ENCODE measurements around the gene HMMR. TPM values are rescaled to one million over a fixed set of nuclear protein-coding genes. Genes with fewer than 3 reads are reported as not detected.

The HMMR gene
- total and polyA plus RNA-seq, 7 donors, result 1.1 to 18.1 (median 3.0) TPM; not detected in 2

GRCh38 chr5:163540696-163541095 is 80.3 kb downstream of the HMMR start:
- Histone ChIP-seq H3K4me1 (no peaks in the 10 kb centered on the region), H3K36me3 (no peaks in the 10 kb centered on the region), H3K4me3 (no peak overlapping the region), H3K27me3 (no peaks in the 10 kb centered on the region), H3K27ac (no peak overlapping the region), H3K9me3 (no peaks in the 10 kb centered on the region)
- TF ChIP-seq EP300 (IDR thresholded peaks at IDR 0.05), result no peak
- no peak for TF ChIP-seq POLR2A (IDR thresholded peaks at IDR 0.05)
- TF ChIP-seq, protein P1, sequence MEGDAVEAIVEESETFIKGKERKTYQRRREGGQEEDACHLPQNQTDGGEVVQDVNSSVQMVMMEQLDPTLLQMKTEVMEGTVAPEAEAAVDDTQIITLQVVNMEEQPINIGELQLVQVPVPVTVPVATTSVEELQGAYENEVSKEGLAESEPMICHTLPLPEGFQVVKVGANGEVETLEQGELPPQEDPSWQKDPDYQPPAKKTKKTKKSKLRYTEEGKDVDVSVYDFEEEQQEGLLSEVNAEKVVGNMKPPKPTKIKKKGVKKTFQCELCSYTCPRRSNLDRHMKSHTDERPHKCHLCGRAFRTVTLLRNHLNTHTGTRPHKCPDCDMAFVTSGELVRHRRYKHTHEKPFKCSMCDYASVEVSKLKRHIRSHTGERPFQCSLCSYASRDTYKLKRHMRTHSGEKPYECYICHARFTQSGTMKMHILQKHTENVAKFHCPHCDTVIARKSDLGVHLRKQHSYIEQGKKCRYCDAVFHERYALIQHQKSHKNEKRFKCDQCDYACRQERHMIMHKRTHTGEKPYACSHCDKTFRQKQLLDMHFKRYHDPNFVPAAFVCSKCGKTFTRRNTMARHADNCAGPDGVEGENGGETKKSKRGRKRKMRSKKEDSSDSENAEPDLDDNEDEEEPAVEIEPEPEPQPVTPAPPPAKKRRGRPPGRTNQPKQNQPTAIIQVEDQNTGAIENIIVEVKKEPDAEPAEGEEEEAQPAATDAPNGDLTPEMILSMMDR (IDR thresholded peaks at IDR 0.05), result no peak
- no peak for TF ChIP-seq POLR2AphosphoS5 (IDR thresholded peaks at IDR 0.05)
- no peak for DNase-seq
- intact Hi-C loops (cut with DNase I), result no loop called here
- WGBS, 2 donors, result 36 to 76% methylated on average over 1 of the region's 1 CpG

Small RNAs within 50 kb of the gene (small RNA-seq; reads per million reads assigned to genes)
- gene AC008723.1, result 0 reads per million in 3 donors

Other genes with a start within 250 kb of the HMMR start
- 100 to 1,000 TPM; 119 to 181 (median 133) TPM for gene CCNG1, start 23.0 kb upstream of the HMMR start, total RNA-seq
- gene CCNG1, start 23.0 kb upstream of the HMMR start, polyA plus RNA-seq, result 100 to 1,000 TPM in 2 of 3 donors, 10 to 100 TPM in 1; 78.0 to 180 (median 154) TPM
- gene NUDCD2, start 530 bp upstream of the HMMR start, total RNA-seq, result 10 to 100 TPM in 2 of 4 donors, 1 to 10 TPM in 2; 3.3 to 13.2 (median 8.1) TPM
- 10 to 100 TPM in 1 of 3 donors, 1 to 10 TPM in 2; 8.2 to 11.8 (median 8.4) TPM for gene NUDCD2, start 530 bp upstream of the HMMR start, polyA plus RNA-seq
- gene MAT2B, start 45.0 kb downstream of the HMMR start, total RNA-seq, result 10 to 100 TPM; 41.5 to 90.3 (median 67.4) TPM
- gene MAT2B, start 45.0 kb downstream of the HMMR start, polyA plus RNA-seq, result 100 to 1,000 TPM in 1 of 3 donors, 10 to 100 TPM in 2; 66.0 to 100 (median 80.5) TPM

Measured in sigmoid colon (tissue), 7 donors.